Hippocampal formation (tissue), 2 donors: ENCODE measurements around the gene REC8.
A peak's percentile ranks its signal among the peaks of the same experiment; 100 is the strongest.

Source experiments
- DNase-seq, 2 donors: peaks; one replicate each; lab custom pipeline; 2025; lab: John Stamatoyannopoulos, UW

Gene REC8

GRCh38 chr14:24171422-24172260, at the start of gene REC8:
Gene REC8, plus strand, starts transcription at chr14:24172080. Its CDS starts 473 bp downstream, at chr14:24172553.
- DNase-seq, result peak; percentile 90 to 92

GRCh38 chr14:24122416-24122815, 49.5 kb upstream of the REC8 start:
- DNase-seq, result no peak

GRCh38 chr14:24122898-24123297, 49.0 kb upstream of the REC8 start:
- DNase-seq, result no peak

GRCh38 chr14:24123424-24124417, 48.2 kb upstream of the REC8 start:
- no peak for DNase-seq

GRCh38 chr14:24126939-24127338, 44.9 kb upstream of the REC8 start:
- peak in 1 of 2 donors; percentile 2 for DNase-seq

GRCh38 chr14:24127673-24128072, 44.2 kb upstream of the REC8 start:
- no peak for DNase-seq

GRCh38 chr14:24129410-24129998, 42.4 kb upstream of the REC8 start:
- DNase-seq, result no peak

- no peak for DNase-seq
Observed at GRCh38 chr14:24130380-24130716, 41.5 kb upstream of the REC8 start, which contains the start of gene FITM1. Gene FITM1, plus strand, starts transcription at chr14:24130659. Its CDS starts 905 bp downstream, at chr14:24131564.

- no peak for DNase-seq
Observed at GRCh38 chr14:24130717-24131548, 40.9 kb upstream of the REC8 start.

GRCh38 chr14:24131549-24131966, 40.3 kb upstream of the REC8 start:
- no peak for DNase-seq

- DNase-seq, result no peak
Observed at GRCh38 chr14:24132061-24132685, 39.7 kb upstream of the REC8 start.

- DNase-seq, result no peak
Observed at GRCh38 chr14:24132976-24133375, 38.9 kb upstream of the REC8 start.

- no peak for DNase-seq
Observed at GRCh38 chr14:24133735-24134134, 38.1 kb upstream of the REC8 start.

- DNase-seq, result no peak
Observed at GRCh38 chr14:24135584-24135833, 36.4 kb upstream of the REC8 start.

- DNase-seq, result peak; percentile 90 to 91
Observed at GRCh38 chr14:24135834-24136683, 35.8 kb upstream of the REC8 start, which contains the start of gene PSME1. Gene PSME1, plus strand, starts transcription at chr14:24136194. Its CDS starts 69 bp downstream, at chr14:24136263.

GRCh38 chr14:24136684-24137528, 35.0 kb upstream of the REC8 start:
- no peak for DNase-seq

GRCh38 chr14:24137529-24138395, 34.1 kb upstream of the REC8 start:
- DNase-seq, result no peak
